IMR-90 (cell line): Measurements from ENCODE around the gene DAAM2. TPM values are rescaled to one million over a fixed set of nuclear protein-coding genes. Genes with fewer than 3 reads are reported as not detected.

Source experiments
- ATAC-seq: fragments of 200-7000 bp; cut with Tn5 transposase; 2 replicates; pipeline ENCODE4 v1.9.1; 2020; ENCODE audit warnings: low read depth, mild to moderate bottlenecking, moderate library complexity
- BruUV-seq: library from RNA; stranded (reverse); fragments of 400-500 nt; replicated peaks from 2 replicates; lab custom pipeline; 2021; lab: Mats Ljungman, UMichigan
- CTCF ChIA-PET: fragments of 300-600 bp; formaldehyde crosslinking; extraction: SDS; loops from one replicate; lab custom pipeline; 2021; ENCODE audit warnings: antibody characterized with exemption; lab: Yijun Ruan, JAX
- POLR2A ChIA-PET: fragments of 300-600 bp; sonication (Branson Sonifier 250); formaldehyde crosslinking; loops from one replicate; lab custom pipeline; 2022; ENCODE audit warnings: antibody characterized with exemption; ENCODE audit not compliant: unreplicated experiment; lab: Charles Lee
- DNase-seq: peaks from one replicate; pipeline ENCODE4 v3.0.0; 2013
- H2AFZ ChIP-seq: replicated peaks from 2 replicates; pipeline ENCODE3; 2013; ENCODE audit warnings: low read length, mild to moderate bottlenecking; ENCODE audit not compliant: poor library complexity
- H2AK5ac ChIP-seq: 2 replicates; pipeline ENCODE4 v1.6.1; 2013; ENCODE audit warnings: low read depth, low read length, inconsistent platforms
- H2AK9ac ChIP-seq: replicated peaks from 2 replicates; pipeline ENCODE3; 2013; ENCODE audit warnings: mild to moderate bottlenecking, low read depth, low read length, moderate library complexity; ENCODE audit not compliant: poor library complexity
- H2BK120ac ChIP-seq: 2 replicates; pipeline ENCODE4 v1.6.1; 2013; ENCODE audit warnings: low read depth, low read length, inconsistent platforms
- H2BK15ac ChIP-seq: 3 replicates; pipeline ENCODE4 v1.6.1; 2013; ENCODE audit warnings: low read depth, low read length, inconsistent platforms
- H2BK20ac ChIP-seq: 2 replicates; pipeline ENCODE4 v1.6.1; 2013; ENCODE audit warnings: low read depth, mild to moderate bottlenecking, inconsistent platforms, low read length, moderate library complexity
- H2BK5ac ChIP-seq: 2 replicates; pipeline ENCODE4 v1.6.1; 2013; ENCODE audit warnings: mild to moderate bottlenecking, low read depth, low read length, inconsistent platforms; ENCODE audit not compliant: poor library complexity, severe bottlenecking
- H3K14ac ChIP-seq: replicated peaks from 2 replicates; pipeline ENCODE4 v1.6.1; 2013; ENCODE audit warnings: low read depth, low read length, inconsistent platforms
- H3K18ac ChIP-seq: 2 replicates; pipeline ENCODE4 v1.6.1; 2013; ENCODE audit warnings: low read depth, low read length, control low read depth
- H3K23ac ChIP-seq: 2 replicates; pipeline ENCODE4 v1.6.1; 2013; ENCODE audit warnings: low read depth, low read length, inconsistent platforms
- H3K27ac ChIP-seq: 2 replicates; pipeline ENCODE4 v1.5.1; 2013; ENCODE audit warnings: mild to moderate bottlenecking, control low read depth, low read length; ENCODE audit not compliant: insufficient read depth
- H3K27me3 ChIP-seq: 2 replicates; pipeline ENCODE4 v1.6.1; 2013; ENCODE audit warnings: low read length; ENCODE audit not compliant: control insufficient read depth, insufficient read depth
- H3K36me3 ChIP-seq: 2 replicates; pipeline ENCODE4 v1.6.1; 2013; ENCODE audit warnings: low read length, mixed read lengths; ENCODE audit not compliant: control insufficient read depth, insufficient read depth
- H3K4ac ChIP-seq: 2 replicates; pipeline ENCODE4 v1.6.1; 2013; ENCODE audit warnings: low read depth, low read length, inconsistent platforms
- H3K4me1 ChIP-seq: 2 replicates; pipeline ENCODE4 v1.6.1; 2013; ENCODE audit warnings: low read length, mixed read lengths; ENCODE audit not compliant: control insufficient read depth, insufficient read depth
- H3K4me2 ChIP-seq: 2 replicates; pipeline ENCODE4 v1.6.1; 2013; ENCODE audit warnings: low read depth, mild to moderate bottlenecking, control low read depth, low read length, moderate library complexity
- H3K4me3 ChIP-seq: 2 replicates; pipeline ENCODE4 v1.5.1; 2013; ENCODE audit warnings: low read depth, mild to moderate bottlenecking, control low read depth, low read length, moderate library complexity; ENCODE audit not compliant: insufficient read depth
- H3K56ac ChIP-seq: 2 replicates; pipeline ENCODE4 v1.6.1; 2013; ENCODE audit warnings: low read length, inconsistent platforms; ENCODE audit not compliant: insufficient read depth; ENCODE audit errors: extremely low read depth
- H3K79me1 ChIP-seq, 2 experiments: 2 replicates each; pipeline ENCODE4 v1.6.1; 2013; ENCODE audit warnings: low read length in 2 of 2, inconsistent platforms in 1 of 2, low read depth in 1 of 2
- H3K9ac ChIP-seq: 2 replicates; pipeline ENCODE4 v1.6.1; 2013; ENCODE audit warnings: low read depth, low read length, control low read depth
- H3K9me1 ChIP-seq: 2 replicates; pipeline ENCODE4 v1.6.1; 2013; ENCODE audit warnings: low read length, inconsistent platforms; ENCODE audit not compliant: insufficient read depth
- H3K9me3 ChIP-seq: 2 replicates; pipeline ENCODE4 v1.6.1; 2013; ENCODE audit warnings: low read length; ENCODE audit not compliant: control insufficient read depth, insufficient read depth
- H4K20me1 ChIP-seq: 2 replicates; pipeline ENCODE4 v1.6.1; 2013; ENCODE audit warnings: low read length, inconsistent platforms; ENCODE audit not compliant: insufficient read depth
- H4K5ac ChIP-seq: 2 replicates; pipeline ENCODE4 v1.6.1; 2013; ENCODE audit warnings: mild to moderate bottlenecking, low read depth, low read length, control low read depth
- H4K8ac ChIP-seq, 2 experiments: 2 replicates each; pipeline ENCODE4 v1.6.1; 2013; ENCODE audit warnings: low read depth in 2 of 2, low read length in 2 of 2, control low read depth in 1 of 2, inconsistent platforms in 1 of 2
- H4K91ac ChIP-seq: 2 replicates; pipeline ENCODE4 v1.6.1; 2013; ENCODE audit warnings: low read depth, low read length, inconsistent platforms; ENCODE audit not compliant: insufficient read depth
- BHLHE40 ChIP-seq: fragments of 150-350 bp; IDR thresholded peaks from 2 replicates; pipeline ENCODE4 v1.6.1; 2016; ENCODE audit warnings: mild to moderate bottlenecking, low read depth, low read length
- CEBPB ChIP-seq: IDR thresholded peaks from 2 replicates; pipeline ENCODE4 v1.6.1; 2012; ENCODE audit warnings: low read depth, low read length, improper control_type of control experiment
- CHD1 ChIP-seq: IDR thresholded peaks from 2 replicates; pipeline ENCODE4 v1.6.1; 2012; ENCODE audit warnings: low read depth, low read length, improper control_type of control experiment
- CTCF ChIP-seq: conservative IDR thresholded peaks from 2 replicates; pipeline ENCODE4 v1.5.1; 2012; ENCODE audit warnings: mild to moderate bottlenecking, low read depth, low read length, improper control_type of control experiment
- FOS ChIP-seq: fragments of 150-350 bp; IDR thresholded peaks from 2 replicates; pipeline ENCODE4 v1.6.1; 2016; ENCODE audit warnings: low read depth, low read length
- MAFK ChIP-seq: IDR thresholded peaks from 2 replicates; pipeline ENCODE4 v1.6.1; 2012; ENCODE audit warnings: low read depth, low read length, improper control_type of control experiment
- MAZ ChIP-seq: IDR thresholded peaks from 2 replicates; pipeline ENCODE4 v1.6.1; 2012; ENCODE audit warnings: low read depth, mild to moderate bottlenecking, low read length, improper control_type of control experiment, moderate library complexity, borderline replicate concordance
- MXI1 ChIP-seq: IDR thresholded peaks from 2 replicates; pipeline ENCODE4 v1.6.1; 2012; ENCODE audit warnings: low read depth, mild to moderate bottlenecking, low read length, moderate library complexity, borderline replicate concordance
- NFE2L2 ChIP-seq: fragments of 150-350 bp; IDR thresholded peaks from 2 replicates; pipeline ENCODE4 v1.6.1; 2016; ENCODE audit warnings: low read depth, mild to moderate bottlenecking, low read length
- POLR2A ChIP-seq: IDR thresholded peaks from 2 replicates; pipeline ENCODE4 v1.6.1; 2012; ENCODE audit warnings: mild to moderate bottlenecking, low read depth, low read length
- RAD21 ChIP-seq: IDR thresholded peaks from 2 replicates; pipeline ENCODE4 v1.6.1; 2012; ENCODE audit warnings: low read length, improper control_type of control experiment
- RCOR1 ChIP-seq: IDR thresholded peaks from 2 replicates; pipeline ENCODE4 v1.6.1; 2012; ENCODE audit warnings: mild to moderate bottlenecking, low read length, improper control_type of control experiment; ENCODE audit not compliant: insufficient replicate concordance
- RFX5 ChIP-seq: IDR thresholded peaks from 2 replicates; pipeline ENCODE4 v1.8.0; 2012; ENCODE audit warnings: low read depth, mild to moderate bottlenecking, low read length, moderate library complexity
- SMC3 ChIP-seq: fragments of 150-350 bp; IDR thresholded peaks from 2 replicates; pipeline ENCODE4 v1.6.1; 2016; ENCODE audit warnings: low read depth, mild to moderate bottlenecking, antibody characterized with exemption, low read length, moderate library complexity
- USF2 ChIP-seq: fragments of 150-350 bp; IDR thresholded peaks from 2 replicates; pipeline ENCODE4 v1.6.1; 2017; ENCODE audit warnings: mild to moderate bottlenecking, antibody characterized with exemption, low read length, low read depth
- WGBS, 2 experiments: methylation state at CpG; one replicate each; pipeline versions ENCODE4 v1.1.5 to v1.1.7; 2013; ENCODE audit warnings: missing lambda C conversion rate in 2 of 2; ENCODE audit not compliant: insufficient read length in 1 of 2; ENCODE audit errors: extremely low coverage in 2 of 2; 5-methylcytosine and 5-hydroxymethylcytosine counted together
- dilution Hi-C: fragments of 300-500 bp; cut with HindIII; formaldehyde crosslinking; loops from one replicate; pipeline ENCODE4 v1.14.3; 2018; ENCODE audit warnings: low sequenced_read_pairs; ENCODE audit not compliant: unreplicated experiment
- in situ Hi-C: fragments of 300-500 bp; cut with MboI; formaldehyde crosslinking; loops from 3 replicates; pipeline ENCODE4 v1.14.3; 2019; ENCODE audit warnings: low sequenced_read_pairs, inconsistent platforms, mixed read lengths
- intact Hi-C: fragments of 100-400 bp; cut with micrococcal nuclease; formaldehyde crosslinking; loops from 2 replicates; pipeline ENCODE4 v1.10.0; 2022
- polyA plus RNA-seq, 3 experiments: library from polyadenylated mRNA; depleted of rRNA; stranded (reverse); fragments of >200 nt; gene quantifications; 2 replicates each; pipeline ENCODE4 v1.2.3, GENCODE V29; 2012; ENCODE audit warnings: low replicate concordance in 1 of 3
- total RNA-seq: library from RNA; depleted of rRNA; stranded (reverse); fragments of >200 nt; gene quantifications from 2 replicates; pipeline ENCODE4 v1.2.3, GENCODE V29; 2012
- TF ChIP-seq, protein P1 (sequence below): fragments of 150-350 bp; IDR thresholded peaks from 2 replicates; pipeline ENCODE4 v1.6.1; 2016; ENCODE audit warnings: low read depth, mild to moderate bottlenecking, low read length, moderate library complexity, borderline replicate concordance

Gene DAAM2
- total and polyA plus RNA-seq, 2 of the 4 experiments (the other 2 are of a cell fraction), result 11.2 to 12.9 TPM

DNA sequence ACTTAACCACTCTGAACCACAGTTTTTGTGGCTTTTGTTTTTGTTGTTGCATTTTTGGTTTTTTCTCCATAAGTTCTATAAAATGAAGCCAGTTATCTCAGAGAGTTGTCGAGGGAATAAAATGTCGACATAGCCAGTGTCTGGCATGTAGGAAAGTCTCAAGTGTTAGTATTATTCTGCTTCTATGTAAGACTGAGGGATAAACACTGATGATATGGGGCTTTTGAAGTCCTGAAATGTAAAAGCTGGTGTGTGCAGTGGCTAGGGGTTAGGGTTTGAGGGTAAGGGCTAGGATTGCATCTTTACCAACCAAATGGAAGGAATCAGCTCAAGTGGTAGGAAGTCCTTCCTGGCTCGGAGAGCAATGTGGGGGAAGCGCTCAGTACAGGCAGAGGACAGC lies 59.2 kb downstream of the DAAM2 start:
- H3K27me3 ChIP-seq, result no peaks in the 10 kb centered on the region
- H2BK5ac ChIP-seq, result no peak overlapping the region
- H3K4me1 ChIP-seq, result peaks cover 23% of the 10 kb centered on the region
- no peak for ATAC-seq
- H3K14ac ChIP-seq, result no peak overlapping the region
- no CpG with 5 or more reads among the region's 4 CpGs for WGBS, 2 experiments
- intact Hi-C loops, result no loop called here
- no peaks in the 10 kb centered on the region for H3K36me3 ChIP-seq
- in situ Hi-C loops, result no loop called here
- H3K9me1 ChIP-seq, result peaks cover 8% of the 10 kb centered on the region
- TF ChIP-seq CTCF (no peak), BHLHE40 (no peak), SMC3 (no peak), RFX5 (no peak), RAD21 (no peak), MAZ (no peak), FOS (no peak), CHD1 (no peak), USF2 (no peak), NFE2L2 (no peak), RCOR1 (no peak), CEBPB (no peak), MAFK (no peak), MXI1 (no peak), POLR2A (no peak)
- TF ChIP-seq, protein P1, sequence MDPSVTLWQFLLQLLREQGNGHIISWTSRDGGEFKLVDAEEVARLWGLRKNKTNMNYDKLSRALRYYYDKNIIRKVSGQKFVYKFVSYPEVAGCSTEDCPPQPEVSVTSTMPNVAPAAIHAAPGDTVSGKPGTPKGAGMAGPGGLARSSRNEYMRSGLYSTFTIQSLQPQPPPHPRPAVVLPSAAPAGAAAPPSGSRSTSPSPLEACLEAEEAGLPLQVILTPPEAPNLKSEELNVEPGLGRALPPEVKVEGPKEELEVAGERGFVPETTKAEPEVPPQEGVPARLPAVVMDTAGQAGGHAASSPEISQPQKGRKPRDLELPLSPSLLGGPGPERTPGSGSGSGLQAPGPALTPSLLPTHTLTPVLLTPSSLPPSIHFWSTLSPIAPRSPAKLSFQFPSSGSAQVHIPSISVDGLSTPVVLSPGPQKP, result no peak
- no peak overlapping the region for H3K9ac ChIP-seq
- H2BK120ac ChIP-seq, result no peak overlapping the region
- DNase-seq, result no peak
- no peak overlapping the region for H3K4me3 ChIP-seq
- H3K4me2 ChIP-seq, result no peak overlapping the region
- H2BK15ac ChIP-seq, result no peak overlapping the region
- no peak overlapping the region for H3K18ac ChIP-seq
- H2AFZ ChIP-seq, result no peak overlapping the region
- H4K8ac ChIP-seq, result no peak overlapping the region
- CTCF ChIA-PET, result interaction anchor here (1.0 kb wide), 2 partner anchors 14 kb away, joined by 3 to 5 read pairs; no protein-coding TSS in a partner anchor
- H2BK20ac ChIP-seq, result no peak overlapping the region
- no peak overlapping the region for H4K91ac ChIP-seq
- H3K27ac ChIP-seq, result no peak overlapping the region
- no peak overlapping the region for H2AK5ac ChIP-seq
- POLR2A ChIA-PET, result no interaction called here
- H4K20me1 ChIP-seq, result no peaks in the 10 kb centered on the region
- no peaks in the 10 kb centered on the region for H3K9me3 ChIP-seq
- no peak overlapping the region for H3K4ac ChIP-seq
- no peak overlapping the region for H3K56ac ChIP-seq
- H2AK9ac ChIP-seq, result no peak overlapping the region
- H4K5ac ChIP-seq, result no peak overlapping the region
- dilution Hi-C loops, result no loop called here
- no peak overlapping the region for H3K23ac ChIP-seq
- H3K79me1 ChIP-seq, result peaks cover 0 to 8% of the 10 kb centered on the region in 2 experiments; a peak in 1 of 4 replicates
- BruUV-seq, result no TSS peak
